ENCODE results near the gene UCN2.
"Not testable (repeated sequence)": the region's sequence is repeated elsewhere in the genome, so short reads cannot be mapped to it uniquely, and the experiment has no call there.

The UCN2 gene

DNA sequence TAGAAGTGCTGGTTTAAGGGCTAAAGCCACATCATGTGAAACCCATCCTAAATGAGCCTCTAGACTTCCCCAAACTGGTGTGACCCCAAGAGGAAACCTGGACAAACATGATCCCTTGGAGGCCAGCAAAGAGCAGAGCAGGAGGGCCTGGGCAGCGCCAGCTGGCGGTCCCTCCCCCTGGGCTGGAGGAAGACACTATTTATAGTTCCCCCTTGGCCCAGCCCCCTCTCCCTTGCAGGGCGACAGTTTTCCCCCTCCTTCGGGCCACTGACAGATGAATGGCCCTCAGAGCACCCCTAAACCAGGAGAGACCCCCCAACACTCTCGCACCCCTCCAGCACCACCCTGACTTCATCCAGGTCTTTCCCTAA is 2.9 kb downstream of the UCN2 start:
- peak; percentile 19 for DNase-seq

DNA sequence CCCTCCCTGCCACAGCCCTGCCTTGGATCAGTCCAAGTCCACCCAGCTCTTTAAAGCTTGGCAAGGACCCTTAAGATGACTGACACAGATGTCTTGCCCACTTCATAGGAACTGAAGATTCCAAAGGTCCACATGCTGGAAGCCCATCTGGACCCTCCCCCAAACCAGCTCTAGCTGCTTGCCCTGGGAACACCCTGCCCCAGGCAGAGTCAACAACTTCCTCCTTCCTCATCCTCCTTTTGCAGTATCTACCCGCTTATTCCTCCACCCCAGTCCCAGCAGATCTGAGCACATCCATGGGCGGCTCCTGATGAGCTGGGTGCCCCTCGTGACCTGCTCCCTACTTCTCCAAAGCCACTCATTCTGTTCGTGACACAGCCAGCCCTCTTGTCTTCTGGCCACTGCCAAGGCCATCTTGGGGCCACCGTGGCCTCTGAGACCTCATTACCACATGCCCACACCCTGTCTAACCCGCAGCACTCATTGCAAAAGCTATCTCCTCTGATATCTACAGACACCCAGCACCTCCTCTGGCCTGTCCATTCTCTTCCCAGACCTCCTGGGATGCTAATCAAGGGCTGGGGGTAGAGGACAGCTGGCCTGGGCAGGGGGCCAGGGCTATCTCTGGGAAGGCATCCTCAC is 5.0 kb downstream of the UCN2 start:
- no peak for DNase-seq

DNA sequence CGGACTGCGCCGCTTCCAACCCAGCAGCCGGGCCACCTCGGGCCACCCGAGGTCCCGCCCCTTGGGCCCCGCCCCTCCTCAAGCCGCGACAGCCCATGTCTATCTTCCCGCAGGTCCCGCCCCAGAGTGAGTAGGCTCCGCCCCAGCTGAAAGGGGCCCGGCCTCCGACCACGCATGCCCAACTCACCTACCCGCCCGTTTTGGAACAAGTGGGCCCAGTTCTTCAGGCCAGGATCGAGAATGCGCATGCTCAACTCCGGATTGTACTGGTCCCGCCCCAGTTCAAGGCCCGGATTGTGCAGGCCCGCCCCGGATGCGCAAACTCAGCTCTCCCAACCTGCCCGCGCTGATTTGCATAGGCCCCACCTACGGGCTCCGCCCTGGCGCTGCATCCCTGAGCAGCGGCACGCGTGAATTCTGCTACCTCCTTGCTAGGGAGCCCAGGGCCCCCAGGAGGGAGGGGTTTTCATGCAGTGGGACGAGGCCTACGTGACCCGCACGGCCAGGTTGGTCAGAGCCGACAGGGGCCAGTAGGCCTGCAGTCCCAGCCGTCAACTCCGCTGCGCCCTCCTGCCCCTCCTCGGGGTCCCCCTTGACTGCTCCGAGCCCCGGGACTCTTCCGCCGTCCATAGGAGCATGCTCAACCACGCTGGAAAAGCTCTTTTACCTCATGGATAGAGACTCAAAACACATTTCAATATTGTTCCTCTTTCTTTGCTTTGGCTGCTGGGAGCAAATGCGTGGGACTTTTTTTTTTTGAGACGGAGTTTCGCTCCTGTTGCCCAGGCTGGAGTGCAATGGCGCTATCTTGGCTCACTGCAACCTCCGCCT is 6.6 kb downstream of the UCN2 start, which contains the start of gene PFKFB4:
Gene PFKFB4, minus strand, starts transcription at position 8 of the 831 bp plus-strand sequence. CDS start 26 bp downstream, outside the sequence.
- DNase-seq: peak; percentile 99

DNA sequence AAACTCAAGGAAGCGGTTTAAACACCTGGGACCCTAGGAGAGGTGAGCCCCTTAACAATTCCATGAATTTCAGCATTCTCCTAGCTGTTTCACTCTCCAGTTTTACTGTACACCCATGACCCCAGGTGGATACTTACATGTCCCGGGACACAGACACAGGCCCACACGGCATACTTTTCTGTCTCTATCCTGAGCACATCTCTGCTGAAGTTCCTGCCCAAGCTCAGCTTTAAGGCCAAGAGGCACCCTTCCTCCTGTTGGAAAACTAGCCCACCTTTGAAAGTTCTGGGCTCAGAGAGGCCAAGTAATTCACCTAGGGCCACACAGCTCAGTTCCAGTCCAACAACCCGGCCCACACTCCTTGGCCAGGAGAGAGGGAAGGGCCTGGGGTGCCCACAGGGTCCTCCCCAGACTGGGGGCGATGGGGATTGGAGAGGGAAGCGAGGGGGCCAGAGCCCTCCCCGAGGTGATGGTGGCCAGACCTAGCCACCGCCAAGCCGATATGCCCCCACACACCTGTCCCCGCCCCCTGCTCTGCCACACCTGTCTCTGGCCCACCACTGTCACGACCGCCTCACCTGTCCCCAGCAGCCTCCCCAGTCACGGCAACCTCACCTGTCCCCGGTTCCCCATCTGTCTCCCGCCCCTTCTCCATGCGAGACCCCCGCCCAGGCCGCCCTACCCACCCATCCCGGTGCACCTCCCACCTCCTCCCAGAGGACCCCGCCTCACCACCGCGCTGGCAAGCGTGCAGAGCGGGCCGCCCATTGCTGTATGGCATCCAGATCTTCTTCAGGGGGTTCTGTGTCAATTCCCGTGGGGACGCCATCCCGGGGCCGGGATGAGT is 7.4 kb downstream of the UCN2 start:
- DNase-seq: no peak

DNA sequence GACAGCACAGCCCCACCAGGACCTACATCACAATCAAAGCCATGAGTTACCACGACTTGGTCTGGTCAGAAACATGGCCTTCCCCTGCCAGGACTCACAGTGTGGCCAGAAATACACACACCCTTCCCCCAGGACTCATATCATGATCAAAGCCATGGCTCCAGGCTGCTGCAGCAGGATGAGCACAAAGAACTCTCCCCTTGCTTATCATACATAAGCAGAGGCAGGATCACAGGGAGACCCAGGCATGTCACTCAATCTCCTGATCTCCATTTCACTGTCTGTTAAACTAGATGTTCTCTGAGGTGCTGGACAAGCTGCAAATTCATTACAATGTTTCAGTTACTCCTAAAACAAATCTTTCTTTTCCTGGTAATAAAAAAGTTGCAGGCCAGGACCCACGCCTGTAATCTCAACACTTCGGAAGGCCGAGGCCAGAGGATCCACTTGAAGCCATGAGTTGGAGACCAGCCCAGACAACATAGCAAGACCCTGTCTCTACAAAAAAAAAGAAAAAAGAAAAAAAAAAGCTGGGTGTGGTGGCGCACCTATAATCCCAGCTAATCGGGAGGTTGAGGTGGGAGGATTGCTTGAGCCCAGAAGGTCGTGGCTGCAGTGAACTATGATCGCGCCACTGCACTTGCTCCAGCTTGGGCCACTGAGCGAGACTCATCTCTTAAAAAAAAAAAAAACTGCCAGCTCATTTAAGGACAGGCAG is 8.2 kb downstream of the UCN2 start:
- DNase-seq: no peak

DNA sequence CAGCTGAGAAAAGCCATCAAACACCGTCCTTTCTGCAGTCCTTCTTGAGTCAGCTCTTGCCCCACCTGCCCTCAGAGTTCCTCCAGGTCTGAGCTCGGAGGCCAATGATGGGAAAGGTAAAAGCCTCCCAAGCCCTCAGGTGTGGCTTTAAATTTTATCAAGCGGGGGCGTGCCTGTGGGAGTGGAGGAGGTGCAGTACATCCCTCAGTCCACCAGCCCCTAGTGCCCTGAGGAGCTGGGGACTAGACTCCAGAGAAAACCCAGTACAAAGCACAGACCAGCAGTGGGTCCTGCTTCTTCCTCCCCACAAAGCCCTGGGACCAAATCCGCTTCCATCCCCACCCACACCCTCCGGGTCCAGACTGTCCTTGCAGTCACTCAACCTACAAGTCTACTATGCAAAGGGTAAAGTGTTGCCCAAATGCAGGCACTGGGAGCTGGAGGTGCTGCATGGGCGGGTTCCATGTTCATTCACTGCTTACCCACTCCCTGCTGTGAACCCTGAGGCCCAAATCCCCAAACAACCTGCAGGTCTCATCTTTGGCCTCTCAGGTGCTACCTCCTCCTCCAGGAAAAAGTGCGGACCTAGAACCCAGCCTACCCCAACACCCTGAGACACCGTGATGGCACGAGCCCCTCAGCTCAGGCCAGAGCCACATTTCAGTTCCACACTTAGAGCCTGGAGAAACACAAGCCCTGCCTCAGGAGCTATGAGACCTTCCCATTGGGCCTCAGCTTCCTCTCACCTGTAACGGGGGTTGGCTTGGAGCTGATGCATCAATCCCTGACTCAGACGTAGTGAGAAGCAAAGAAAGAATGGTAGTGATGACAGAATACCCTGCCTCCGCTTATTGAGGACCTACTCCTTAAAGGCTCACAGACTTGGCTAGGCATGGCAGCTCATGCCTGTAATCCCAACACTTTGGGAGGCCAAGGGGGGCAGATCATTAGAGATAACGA is 9.4 kb downstream of the UCN2 start:
- no peak for DNase-seq

DNA sequence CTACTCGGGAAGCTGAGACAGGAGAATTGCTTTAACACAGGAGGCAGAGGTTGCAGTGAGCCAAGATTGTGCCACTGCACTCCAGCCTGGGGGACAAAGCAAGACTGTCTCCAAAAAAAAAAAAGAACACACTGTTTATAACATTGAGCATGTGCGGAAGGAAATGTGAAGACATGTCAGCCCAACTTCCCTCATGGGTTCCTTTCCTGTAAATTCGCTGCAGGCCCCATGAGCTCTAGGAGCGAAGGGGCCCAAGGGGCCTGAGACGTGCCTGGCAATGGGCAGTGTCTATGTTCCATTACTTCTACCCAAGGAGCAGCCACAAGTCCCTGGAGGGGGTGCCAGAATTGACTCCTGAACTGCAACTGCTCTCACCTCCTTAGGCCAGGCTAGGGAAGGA is 10.2 kb downstream of the UCN2 start:
- DNase-seq: no peak

DNA sequence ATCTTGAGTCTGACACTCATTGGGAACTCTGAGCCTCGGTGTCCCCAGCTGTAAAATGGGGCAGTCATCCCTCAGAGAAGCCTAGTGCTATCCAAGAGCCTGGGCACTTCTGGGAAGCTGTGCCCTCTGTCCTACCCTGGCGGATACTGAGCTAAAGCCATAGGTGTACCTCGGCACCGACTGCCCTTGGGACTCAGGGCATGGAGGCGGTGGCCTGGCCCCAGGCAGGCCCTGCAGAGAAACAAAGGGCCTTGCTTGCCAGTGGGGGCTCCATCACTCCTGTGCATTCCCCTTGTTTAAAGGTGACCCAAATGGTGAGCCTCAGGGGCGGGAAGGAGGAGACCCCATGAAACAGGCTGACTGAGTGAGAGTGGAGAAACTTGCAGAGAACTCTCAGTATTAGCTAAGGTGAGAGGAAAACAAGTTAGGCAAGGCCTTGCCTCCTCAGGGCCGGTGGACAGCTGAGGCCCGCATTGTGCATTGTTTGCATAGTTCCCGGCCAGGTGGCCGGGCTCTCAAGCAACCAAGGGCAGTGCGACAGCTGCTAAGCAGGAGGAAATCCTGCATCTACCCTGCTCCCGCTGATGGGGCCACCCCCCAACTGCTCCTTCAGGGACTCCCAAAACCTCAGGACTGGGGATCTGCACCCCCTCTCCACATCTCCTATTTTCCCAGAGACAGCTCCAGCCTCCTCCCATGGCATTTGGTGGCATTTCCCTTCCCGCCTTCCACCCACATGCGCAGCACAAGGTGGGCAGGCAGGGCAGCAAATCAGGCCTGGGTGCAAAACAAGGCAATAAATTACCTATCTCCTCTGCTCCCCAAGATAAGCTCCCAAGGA is 11.2 kb downstream of the UCN2 start:
- no peak for DNase-seq

DNA sequence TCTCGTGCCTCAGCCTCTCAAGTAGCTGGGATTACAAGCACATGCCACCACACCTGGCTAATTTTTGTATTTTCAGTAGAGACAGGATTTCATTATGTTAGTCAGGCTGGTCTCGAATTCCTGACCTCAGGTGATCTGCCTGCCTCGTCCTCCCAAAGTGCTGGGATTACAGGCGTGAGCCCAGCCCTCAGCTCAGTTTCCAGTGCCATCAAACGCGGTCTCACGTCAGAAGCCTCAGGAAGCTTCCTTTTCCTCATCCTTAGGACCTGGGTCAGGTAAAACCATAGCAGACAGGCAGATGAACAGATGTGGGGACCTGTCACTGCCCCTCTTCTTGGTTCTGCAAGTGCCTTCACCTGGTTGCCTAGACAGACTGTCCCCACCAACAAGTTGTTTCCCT is 11.9 kb downstream of the UCN2 start:
- DNase-seq: not testable (repeated sequence)

DNA sequence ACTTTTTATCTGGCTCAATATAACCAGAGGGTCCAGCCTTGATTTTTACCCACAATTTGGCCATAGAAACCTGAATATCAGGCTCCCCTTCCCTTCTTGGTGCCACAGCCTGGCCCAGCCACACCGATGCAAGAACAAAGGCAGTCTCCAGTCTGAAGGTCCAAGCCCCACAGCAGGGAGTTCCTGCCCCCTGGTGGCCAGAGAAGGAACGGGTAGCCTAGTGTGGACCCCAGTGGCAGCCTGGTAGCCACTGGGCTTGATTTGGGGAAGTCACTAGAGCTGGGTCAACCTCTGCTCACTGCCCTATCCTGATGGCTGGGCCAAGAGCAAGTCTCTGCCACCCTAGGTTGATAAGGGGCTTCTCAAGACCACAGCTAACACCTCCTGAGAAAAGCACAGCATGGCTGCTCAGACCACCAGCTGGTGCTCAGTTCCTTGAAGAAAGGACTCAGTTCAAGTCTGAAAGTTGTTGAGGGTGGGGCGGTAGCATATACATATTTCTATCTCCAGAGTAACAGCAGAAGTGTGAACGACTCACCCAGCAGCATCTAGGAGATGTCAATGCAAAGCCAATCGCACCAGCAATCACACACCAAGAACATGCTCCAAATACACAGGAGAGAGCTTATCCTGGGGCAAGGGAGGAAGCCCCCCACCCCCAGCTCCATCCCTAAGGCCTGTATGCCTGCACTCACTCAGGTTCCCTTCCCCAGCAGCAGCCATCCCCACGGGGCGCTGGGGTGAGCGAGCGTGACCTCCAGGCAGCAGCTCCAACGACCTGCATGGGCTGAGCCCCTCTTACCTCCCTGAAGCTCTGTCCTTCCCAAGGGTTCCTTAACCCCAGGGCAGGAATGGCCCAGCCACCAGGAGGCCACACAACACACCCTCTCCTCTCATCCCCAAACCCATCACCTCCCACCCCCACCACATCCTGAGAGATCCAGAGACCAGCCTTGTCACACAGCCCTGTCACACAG is 14.6 kb downstream of the UCN2 start:
- DNase-seq: peak; percentile 77

DNA sequence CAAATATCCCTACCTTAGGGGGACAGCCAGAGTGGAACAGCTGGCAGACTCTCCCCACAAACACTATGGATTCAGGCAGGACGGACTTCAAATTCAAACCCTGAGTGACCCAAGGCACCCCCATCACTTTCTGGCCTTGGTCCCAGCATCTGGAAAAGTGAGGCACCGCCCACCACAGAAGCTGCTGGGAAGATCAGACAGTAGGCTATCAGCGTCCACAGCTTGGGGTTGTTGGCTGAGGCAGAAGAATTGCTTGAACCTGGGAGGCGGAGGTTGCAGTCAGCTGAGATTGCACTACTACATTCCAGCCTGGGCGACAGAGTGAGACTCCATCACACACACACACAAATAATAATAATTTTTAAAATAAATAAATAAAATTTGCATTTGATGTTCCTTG is 15.5 kb downstream of the UCN2 start:
- no peak for DNase-seq

DNA sequence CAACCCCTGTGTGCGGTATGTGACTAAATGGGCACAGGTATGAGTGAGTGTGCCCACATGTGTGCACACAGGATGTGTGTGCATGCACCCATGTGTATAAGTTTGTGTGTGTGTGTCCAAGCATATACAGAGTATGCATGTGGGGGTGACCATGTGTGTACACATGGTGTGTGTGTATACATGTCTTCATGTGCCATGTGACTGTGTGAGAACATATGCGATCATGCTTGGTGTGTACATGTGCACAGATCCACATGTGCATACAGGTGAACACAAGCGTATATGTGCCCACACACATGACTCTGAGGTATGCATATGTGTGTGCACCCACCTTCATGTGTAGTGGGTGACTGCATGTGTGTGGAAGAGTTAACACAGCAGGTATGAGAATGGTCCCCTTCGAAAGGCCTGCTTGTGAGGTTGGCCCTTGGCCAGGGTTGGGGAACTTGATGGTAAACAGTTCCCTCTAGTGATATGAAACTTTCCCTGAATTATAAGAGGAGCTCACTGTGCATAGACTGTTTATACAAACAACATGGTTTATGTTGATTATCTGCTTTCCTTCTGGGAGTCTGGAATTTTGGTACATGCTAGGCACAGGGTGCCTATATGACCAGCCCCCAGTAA is 17.3 kb downstream of the UCN2 start:
- no peak for DNase-seq

DNA sequence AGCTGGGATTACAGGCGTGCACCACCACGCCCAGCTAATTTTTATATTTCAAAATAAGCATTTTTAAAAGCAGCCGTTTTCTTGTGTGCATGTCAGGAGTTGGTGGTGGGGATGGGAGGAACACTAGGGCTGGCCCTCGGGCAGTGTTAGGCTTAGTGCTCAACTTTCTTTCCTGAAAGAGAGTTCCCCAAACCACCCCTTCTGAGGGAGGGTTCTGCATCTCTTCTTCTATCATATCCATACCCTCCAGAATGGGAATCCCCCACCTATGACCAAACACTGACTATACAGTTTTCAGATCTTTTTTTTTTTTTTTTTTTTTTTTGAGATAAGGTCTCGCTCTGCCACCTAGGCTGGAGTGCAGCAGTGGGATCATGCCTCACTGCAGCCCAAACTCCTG is 19.4 kb downstream of the UCN2 start:
- no peak for DNase-seq

DNA sequence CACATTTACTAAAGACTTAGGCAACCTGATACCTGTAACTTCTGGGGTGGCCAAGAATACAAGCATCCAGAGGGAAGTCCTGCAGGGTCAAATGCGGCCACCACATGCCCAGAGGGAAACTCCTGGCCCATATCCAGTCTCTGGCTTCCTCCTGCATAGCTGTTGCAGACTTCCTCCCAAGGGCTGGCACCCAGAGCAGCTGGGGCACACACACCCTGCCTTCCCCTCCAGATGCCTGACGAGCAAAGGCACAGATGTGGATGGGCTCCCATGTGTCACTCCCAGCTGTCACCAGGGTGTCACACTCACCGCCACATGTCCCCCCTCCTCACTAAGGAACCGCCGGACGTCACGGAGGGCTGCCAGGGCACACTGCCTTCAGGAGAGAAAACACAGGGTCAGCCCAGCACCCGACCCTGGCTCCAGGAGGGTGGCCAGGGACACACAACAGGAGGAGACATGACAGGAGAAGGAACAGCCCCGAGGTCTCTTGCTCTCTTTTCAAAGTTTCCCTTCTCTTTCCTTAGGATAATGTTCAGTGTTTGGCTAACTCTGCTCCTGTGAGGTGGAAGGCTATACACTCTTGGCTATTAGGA is 20.2 kb downstream of the UCN2 start:
- peak; percentile 24 for DNase-seq

DNA sequence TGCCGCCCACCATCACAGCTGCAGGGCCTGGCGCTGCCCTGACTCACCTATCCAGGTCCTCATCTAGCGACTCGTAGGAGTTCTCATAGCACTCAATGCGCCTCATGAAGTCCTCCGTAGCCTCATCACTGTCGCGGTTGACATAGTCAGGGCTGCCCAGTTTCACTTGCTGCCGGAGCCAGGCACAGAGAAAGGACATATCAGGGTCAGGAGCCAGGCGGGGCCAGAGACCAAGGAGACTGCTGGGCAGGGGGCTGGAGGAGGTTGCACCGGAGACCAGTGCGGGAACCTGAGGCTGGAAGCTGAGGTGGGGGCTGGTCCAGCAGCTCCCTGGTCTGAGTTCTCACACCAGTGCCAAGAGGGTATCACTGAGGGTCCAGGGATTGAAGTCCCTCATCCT is 25.1 kb downstream of the UCN2 start:
- DNase-seq: no peak

DNA sequence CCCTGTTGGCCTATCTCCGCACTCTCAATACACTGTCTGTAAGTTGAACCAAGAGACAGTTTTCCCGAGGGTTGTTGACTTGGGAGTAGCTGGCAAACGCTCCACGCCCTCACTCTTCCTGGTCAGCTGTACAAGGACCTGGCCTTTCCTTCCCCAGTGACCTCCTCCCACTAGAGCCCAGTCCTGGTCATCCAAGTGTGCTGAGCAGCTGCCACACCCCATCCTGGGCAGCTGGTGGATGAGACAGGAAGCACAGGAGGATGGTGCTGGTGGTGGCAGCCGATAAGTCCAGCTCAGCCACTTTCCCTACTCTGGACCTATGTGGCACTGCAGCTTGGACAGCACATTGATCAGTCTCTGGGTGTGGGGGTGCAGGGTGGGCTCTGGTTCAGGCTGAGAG is 26.8 kb downstream of the UCN2 start:
- no peak for DNase-seq

DNA sequence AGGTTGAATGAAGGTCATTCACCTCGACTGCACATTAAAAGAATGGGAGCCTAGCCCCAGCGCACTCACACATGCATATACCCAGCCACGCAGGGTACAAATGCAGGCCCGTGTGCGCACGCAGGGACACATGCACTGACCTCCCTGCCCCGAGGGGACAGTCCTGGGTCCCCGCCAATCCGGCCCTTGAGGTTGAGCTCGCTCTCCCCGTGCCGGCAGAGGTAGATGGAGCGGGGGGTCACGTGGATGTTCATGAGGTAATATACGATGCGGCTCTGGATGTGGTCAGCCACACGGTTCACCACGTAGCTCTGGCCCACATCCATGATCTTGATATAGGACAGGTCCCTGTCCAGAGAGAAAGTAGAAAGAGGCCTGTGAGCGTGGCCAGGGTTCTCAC is 27.5 kb downstream of the UCN2 start:
- DNase-seq: no peak

DNA sequence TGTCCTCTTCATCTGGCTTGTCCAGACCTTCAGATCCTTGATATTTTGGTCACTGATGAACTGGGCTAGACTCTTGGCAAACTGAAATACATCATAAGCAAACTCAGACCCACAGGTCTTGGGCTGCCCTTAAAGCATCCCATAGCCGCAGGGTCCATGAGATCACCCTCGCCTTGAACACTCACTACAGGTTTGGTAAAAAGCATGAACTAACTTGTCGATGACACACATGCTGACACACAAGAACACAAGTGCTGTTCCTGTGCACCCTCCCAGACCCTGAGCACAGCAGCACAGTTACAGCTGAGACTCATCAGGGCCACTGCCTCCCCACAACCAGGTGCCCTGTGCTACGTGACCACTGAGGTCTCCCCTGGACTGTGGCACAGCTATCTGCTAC is 28.0 kb downstream of the UCN2 start:
- no peak for DNase-seq

DNA sequence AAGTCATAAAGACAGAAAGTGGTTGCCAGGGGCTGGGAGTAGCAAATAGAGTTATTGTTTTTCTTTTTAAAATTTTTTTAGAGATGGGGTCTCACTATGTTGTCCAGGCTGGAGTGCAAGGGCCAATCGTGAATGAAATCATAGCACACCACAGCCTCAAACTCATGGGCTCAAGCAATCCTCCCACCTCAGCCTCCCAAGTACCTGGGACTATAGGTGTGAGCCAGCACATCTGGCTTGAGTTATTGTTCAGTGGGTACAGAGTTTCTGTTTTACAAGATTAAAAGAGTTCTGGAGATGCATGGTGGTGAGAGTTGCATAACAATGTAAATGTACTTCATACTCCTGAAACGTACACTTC is 30.6 kb downstream of the UCN2 start:
- DNase-seq: no peak
